ENCODE results near the gene PLAAT5. TPM values are rescaled to one million over a fixed set of nuclear protein-coding genes. Genes with fewer than 3 reads are reported as not detected.

The PLAAT5 gene
- total and polyA plus RNA-seq, 2 of the 8 experiments (the other 6 are each of a cell fraction or from before 2014, with no cell fraction given), result 16.0 to 18.7 TPM

DNA sequence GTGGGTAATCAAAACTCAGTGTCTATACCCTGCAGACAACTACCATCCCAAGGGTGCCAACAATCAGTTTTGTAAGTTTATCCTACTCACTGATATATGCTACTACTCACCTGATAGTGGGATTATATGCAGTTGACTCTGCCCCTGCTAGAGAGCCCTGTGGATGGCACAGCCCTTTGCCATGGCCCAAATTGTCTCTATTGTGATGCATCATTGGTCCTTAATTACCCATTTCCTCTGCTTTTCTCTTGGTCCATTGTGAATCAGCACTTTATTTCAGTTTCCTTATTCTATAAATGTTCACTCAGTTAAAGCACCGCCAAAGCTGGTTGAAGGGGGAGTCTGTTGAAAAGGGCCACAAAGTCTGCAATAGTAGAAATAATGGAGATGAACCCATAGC is 42.3 kb downstream of the PLAAT5 start (continued):
- TF ChIP-seq POU5F1 (IDR thresholded peaks at IDR 0.05; ENCODE audit: low read depth, low read length) (0 out of 2 replicates have a peak, but pooled peaks have one; percentile 26), KDM5A (IDR thresholded peaks at IDR 0.05; ENCODE audit: low read length) (no peak), BCL11A (IDR thresholded peaks at IDR 0.05; ENCODE audit: low read depth in 2 of 2, low read length in 2 of 2) (no peak), YY1 (IDR thresholded peaks at IDR 0.05; ENCODE audit: low read depth, low read length) (no peak), NANOG (IDR thresholded peaks at IDR 0.05; ENCODE audit: insufficient read depth, low read depth, low read length, poor library complexity, severe bottlenecking) (peak; percentile 93), EP300 (IDR thresholded peaks at IDR 0.05; ENCODE audit: borderline replicate concordance in 1 of 2, low read depth in 2 of 2, low read length in 2 of 2) (peak in 1 of 2 experiments; percentile 69; a peak in 1 of 3 replicates), SP2 (IDR thresholded peaks at IDR 0.05; ENCODE audit: low read length) (no peak), CHD2 (IDR thresholded peaks at IDR 0.05; ENCODE audit: low read length) (no peak), RNF2 (IDR thresholded peaks at IDR 0.05; ENCODE audit: borderline replicate concordance, low read depth, low read length, missing control alignments, poor library complexity, severe bottlenecking) (no peak), RFX5 (IDR thresholded peaks at IDR 0.05; ENCODE audit: borderline replicate concordance, low read depth, low read length) (no peak), CTBP2 (IDR thresholded peaks at IDR 0.05; ENCODE audit: borderline replicate concordance, insufficient read depth, insufficient read length, low read length) (no peak), ZNF274 (IDR thresholded peaks at IDR 0.05; ENCODE audit: borderline replicate concordance, extremely low read depth, low read length) (no peak), MAFK (IDR thresholded peaks at IDR 0.05; ENCODE audit: low read depth, low read length) (peak; percentile 60; the same call in 1 of the 2 replicates)
- TF ChIP-seq, protein P1, sequence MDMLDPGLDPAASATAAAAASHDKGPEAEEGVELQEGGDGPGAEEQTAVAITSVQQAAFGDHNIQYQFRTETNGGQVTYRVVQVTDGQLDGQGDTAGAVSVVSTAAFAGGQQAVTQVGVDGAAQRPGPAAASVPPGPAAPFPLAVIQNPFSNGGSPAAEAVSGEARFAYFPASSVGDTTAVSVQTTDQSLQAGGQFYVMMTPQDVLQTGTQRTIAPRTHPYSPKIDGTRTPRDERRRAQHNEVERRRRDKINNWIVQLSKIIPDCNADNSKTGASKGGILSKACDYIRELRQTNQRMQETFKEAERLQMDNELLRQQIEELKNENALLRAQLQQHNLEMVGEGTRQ (IDR thresholded peaks at IDR 0.05; ENCODE audit: low read length), result no peak
- TF ChIP-seq, protein P2, sequence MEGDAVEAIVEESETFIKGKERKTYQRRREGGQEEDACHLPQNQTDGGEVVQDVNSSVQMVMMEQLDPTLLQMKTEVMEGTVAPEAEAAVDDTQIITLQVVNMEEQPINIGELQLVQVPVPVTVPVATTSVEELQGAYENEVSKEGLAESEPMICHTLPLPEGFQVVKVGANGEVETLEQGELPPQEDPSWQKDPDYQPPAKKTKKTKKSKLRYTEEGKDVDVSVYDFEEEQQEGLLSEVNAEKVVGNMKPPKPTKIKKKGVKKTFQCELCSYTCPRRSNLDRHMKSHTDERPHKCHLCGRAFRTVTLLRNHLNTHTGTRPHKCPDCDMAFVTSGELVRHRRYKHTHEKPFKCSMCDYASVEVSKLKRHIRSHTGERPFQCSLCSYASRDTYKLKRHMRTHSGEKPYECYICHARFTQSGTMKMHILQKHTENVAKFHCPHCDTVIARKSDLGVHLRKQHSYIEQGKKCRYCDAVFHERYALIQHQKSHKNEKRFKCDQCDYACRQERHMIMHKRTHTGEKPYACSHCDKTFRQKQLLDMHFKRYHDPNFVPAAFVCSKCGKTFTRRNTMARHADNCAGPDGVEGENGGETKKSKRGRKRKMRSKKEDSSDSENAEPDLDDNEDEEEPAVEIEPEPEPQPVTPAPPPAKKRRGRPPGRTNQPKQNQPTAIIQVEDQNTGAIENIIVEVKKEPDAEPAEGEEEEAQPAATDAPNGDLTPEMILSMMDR (IDR thresholded peaks at IDR 0.05; ENCODE audit: control extremely low read depth in 1 of 3, insufficient read depth in 1 of 3, low read depth in 1 of 3, low read length in 3 of 3), result no peak
